ENCODE results near the gene SLC52A3. TPM values are rescaled to one million over a fixed set of nuclear protein-coding genes. Genes with fewer than 3 reads are reported as not detected.

The SLC52A3 gene
- total and polyA plus RNA-seq, 2 donors (not counting 3 experiments of a cell fraction or from before 2014, with no cell fraction given) = not detected

GRCh38 chr20:796921-797320 lies 28.6 kb upstream of the SLC52A3 start:
- CTCF ChIA-PET = no interaction called here
- DNase-seq (ENCODE audit: low read depth, low spot score) (no peak), FAIRE-seq (no peak)
- Histone ChIP-seq H3K9me3 (replicated peaks; ENCODE audit: control insufficient read depth, insufficient read depth, low read length) (no peaks in the 10 kb centered on the region), H3K9me1 (replicated peaks; ENCODE audit: control insufficient read depth, extremely low read depth, insufficient read depth, low read length) (no peaks in the 10 kb centered on the region), H4K20me1 (replicated peaks; ENCODE audit: control insufficient read depth, extremely low read depth, insufficient read depth, low read length) (no peaks in the 10 kb centered on the region), H3K4me3 (replicated peaks in 1 of 3; ENCODE audit: insufficient read depth in 1 of 3, low read depth in 1 of 3, low read length in 3 of 3) (no peak overlapping the region), H2AFZ (ENCODE audit: low read depth, low read length) (no peak overlapping the region), H3K79me2 (ENCODE audit: control insufficient read depth, insufficient read depth, low read length) (no peaks in the 10 kb centered on the region), H3K9ac (replicated peaks; ENCODE audit: extremely low read depth, insufficient read depth, low read length) (no peak overlapping the region), H3K36me3 (ENCODE audit: control insufficient read depth in 2 of 2, extremely low read depth in 1 of 2, insufficient read depth in 2 of 2, low read length in 2 of 2) (no peaks in the 10 kb centered on the region), H3K27ac (ENCODE audit: insufficient read depth, low read depth, low read length) (no peak overlapping the region), H3K4me2 (ENCODE audit: insufficient read depth, low read length) (no peak overlapping the region), H3K4me1 (ENCODE audit: control insufficient read depth, extremely low read depth, insufficient read depth, low read length) (no peaks in the 10 kb centered on the region), H3K27me3 (ENCODE audit: control insufficient read depth in 2 of 2, insufficient read depth in 2 of 2, low read length in 2 of 2) (no peaks in the 10 kb centered on the region)
- dilution Hi-C loops (cut with MboI; ENCODE audit: extremely low pct_ligation_motif_present, low sequenced_read_pairs) (no loop called here), intact Hi-C loops (cut with micrococcal nuclease) (no loop called here)
- no peak for TF ChIP-seq POLR2AphosphoS5 (IDR thresholded peaks at IDR 0.05; ENCODE audit: insufficient read depth, low read depth, low read length)
- no peak for TF ChIP-seq MYC (IDR thresholded peaks at IDR 0.05; ENCODE audit: low read depth, low read length)
- no peak for TF ChIP-seq MAX (IDR thresholded peaks at IDR 0.05; ENCODE audit: insufficient read depth, insufficient read length)
- TF ChIP-seq CTCF (IDR thresholded peaks at IDR 0.05; ENCODE audit: extremely low read depth in 1 of 2, insufficient read depth in 1 of 2, low read depth in 1 of 2, low read length in 2 of 2) = no peak
- TF ChIP-seq GATA2 (IDR thresholded peaks at IDR 0.05; ENCODE audit: insufficient read depth, insufficient read length, low read depth, low read length) = no peak
- TF ChIP-seq FOS (IDR thresholded peaks at IDR 0.05; ENCODE audit: borderline replicate concordance, insufficient read depth, low read length) = no peak
- no peak for TF ChIP-seq POLR2A (IDR thresholded peaks at IDR 0.05; ENCODE audit: low read depth, low read length)
- no peak for TF ChIP-seq JUN (IDR thresholded peaks at IDR 0.05; ENCODE audit: borderline replicate concordance, insufficient read depth, insufficient read length, low read depth)
- no peak for TF ChIP-seq EZH2 (IDR thresholded peaks at IDR 0.05; ENCODE audit: borderline replicate concordance, low read depth, low read length, severe bottlenecking)
- POLR2A ChIA-PET = no interaction called here
- BruUV-seq (replicated peaks) = no TSS peak
